OCI-LY3 (cell line): ENCODE results near the gene GINS2.

Experiments
- H2AFZ ChIP-seq: fragments of 200-600, 300-600 bp; shearing (Covaris generic); 2 replicates; pipeline ENCODE4 v1.6.0; 2014; ENCODE audit warnings: antibody characterized with exemption, low read depth, low read length
- H3K27ac ChIP-seq: fragments of 200-600, 300-600 bp; sonication (generic); 2 replicates; pipeline ENCODE4 v1.5.1; 2014; ENCODE audit warnings: mild to moderate bottlenecking, low read length, moderate library complexity, mixed read lengths
- H3K27me3 ChIP-seq: fragments of 200-600, 300-600 bp; sonication (generic); 2 replicates; pipeline ENCODE4 v1.6.1; 2014; ENCODE audit warnings: low read depth, low read length, mixed read lengths
- H3K36me3 ChIP-seq: fragments of 200-600, 300-600 bp; sonication (generic); replicated peaks from 2 replicates; pipeline ENCODE3; 2014; ENCODE audit warnings: low read depth, low read length, mixed read lengths
- H3K4me1 ChIP-seq: fragments of 300-600, 200-600 bp; sonication (generic); 2 replicates; pipeline ENCODE4 v1.6.1; 2014; ENCODE audit warnings: low read length, mixed read lengths
- H3K4me2 ChIP-seq: fragments of 200-600, 300-600 bp; sonication (generic); 2 replicates; pipeline ENCODE4 v1.6.1; 2014; ENCODE audit warnings: low read length, mixed read lengths
- H3K4me3 ChIP-seq: fragments of 300-600, 200-600 bp; sonication (generic); 2 replicates; pipeline ENCODE4 v1.5.1; 2014; ENCODE audit warnings: antibody characterized with exemption, mild to moderate bottlenecking, low read length, moderate library complexity
- H3K79me2 ChIP-seq: fragments of 300-600, 200-600 bp; shearing (Covaris generic); 2 replicates; pipeline ENCODE4 v1.6.1; 2014; ENCODE audit warnings: mild to moderate bottlenecking, low read length, mixed read lengths
- H3K9ac ChIP-seq: fragments of 300-600, 200-600 bp; shearing (Covaris generic); 2 replicates; pipeline ENCODE4 v1.6.0; 2014; ENCODE audit warnings: mild to moderate bottlenecking, low read length, moderate library complexity
- H3K9me3 ChIP-seq: fragments of 200-600, 300-600 bp; shearing (Covaris generic); 2 replicates; pipeline ENCODE4 v1.6.1; 2014; ENCODE audit warnings: low read length, mixed read lengths; ENCODE audit not compliant: insufficient read depth
- H4K20me1 ChIP-seq: fragments of 200-600, 300-600 bp; sonication (generic); 2 replicates; pipeline ENCODE4 v1.6.1; 2016; ENCODE audit warnings: low read length, mixed read lengths; ENCODE audit not compliant: insufficient read depth
- CTCF ChIP-seq: fragments of 200-600, 300-600 bp; sonication (generic); IDR thresholded peaks from 2 replicates; pipeline ENCODE4 v1.5.1; 2014; ENCODE audit warnings: antibody characterized with exemption, low read length, low read depth
- EZH2phosphoT487 ChIP-seq: fragments of 200-600 bp; shearing (Covaris generic); IDR thresholded peaks from 2 replicates; pipeline ENCODE4 v1.6.1; 2018; ENCODE audit warnings: antibody characterized with exemption, mixed run types, low read depth

The GINS2 gene

GRCh38 chr16:85646976-85647375 lies 41.8 kb downstream of the GINS2 start:
- Histone ChIP-seq H2AFZ (no peak overlapping the region), H3K27ac (no peak overlapping the region), H3K9me3 (no peaks in the 10 kb centered on the region), H3K27me3 (no peaks in the 10 kb centered on the region), H3K4me1 (peaks cover 26% of the 10 kb centered on the region), H3K9ac (no peak overlapping the region), H3K4me2 (no peak overlapping the region), H3K79me2 (no peaks in the 10 kb centered on the region), H3K36me3 (peaks cover 3% of the 10 kb centered on the region), H3K4me3 (no peak overlapping the region), H4K20me1 (peaks cover 92% of the 10 kb centered on the region)
- no peak for TF ChIP-seq EZH2phosphoT487
- no peak for TF ChIP-seq CTCF

- peaks cover 26% of the 10 kb centered on the region for H3K4me1 ChIP-seq
- no peak overlapping the region for H3K4me2 ChIP-seq
- no peak overlapping the region for H3K4me3 ChIP-seq
- no peak overlapping the region for H3K27ac ChIP-seq
- H4K20me1 ChIP-seq: peaks cover 92% of the 10 kb centered on the region
- H3K79me2 ChIP-seq: no peaks in the 10 kb centered on the region
- H3K36me3 ChIP-seq: peaks cover 3% of the 10 kb centered on the region
- no peak overlapping the region for H3K9ac ChIP-seq
- H3K27me3 ChIP-seq: no peaks in the 10 kb centered on the region
- H2AFZ ChIP-seq: no peak overlapping the region
- H3K9me3 ChIP-seq: no peaks in the 10 kb centered on the region
- TF ChIP-seq EZH2phosphoT487 (no peak), CTCF (no peak)
Observed at GRCh38 chr16:85646358-85646907, 42.3 kb downstream of the GINS2 start.

- no peaks in the 10 kb centered on the region for H3K27me3 ChIP-seq
- H3K9ac ChIP-seq: no peak overlapping the region
- H3K9me3 ChIP-seq: no peaks in the 10 kb centered on the region
- H3K4me2 ChIP-seq: no peak overlapping the region
- no peak for TF ChIP-seq EZH2phosphoT487
- no peak for TF ChIP-seq CTCF
- no peak overlapping the region for H3K4me3 ChIP-seq
- H3K79me2 ChIP-seq: no peaks in the 10 kb centered on the region
- H3K27ac ChIP-seq: no peak overlapping the region
- H3K36me3 ChIP-seq: peaks cover 3% of the 10 kb centered on the region
- no peak overlapping the region for H2AFZ ChIP-seq
- peaks cover 93% of the 10 kb centered on the region for H4K20me1 ChIP-seq
- peaks cover 18% of the 10 kb centered on the region for H3K4me1 ChIP-seq
Observed at GRCh38 chr16:85645021-85645589, 43.6 kb downstream of the GINS2 start.

GRCh38 chr16:85644093-85644712 lies 44.6 kb downstream of the GINS2 start:
- Histone ChIP-seq H3K4me2 (no peak overlapping the region), H4K20me1 (peaks cover 92% of the 10 kb centered on the region), H3K9me3 (no peaks in the 10 kb centered on the region), H3K27ac (no peak overlapping the region), H3K36me3 (peaks cover 3% of the 10 kb centered on the region), H3K27me3 (no peaks in the 10 kb centered on the region), H2AFZ (no peak overlapping the region), H3K4me3 (no peak overlapping the region), H3K9ac (no peak overlapping the region), H3K4me1 (peaks cover 9% of the 10 kb centered on the region), H3K79me2 (no peaks in the 10 kb centered on the region)
- TF ChIP-seq EZH2phosphoT487: no peak
- TF ChIP-seq CTCF: no peak
